PFSK-1 (cell line): ENCODE data around the gene LTBP3.

Experiments
- POLR2AphosphoS5 ChIP-seq: IDR thresholded peaks from 2 replicates; pipeline ENCODE4 v1.6.1; 2012; ENCODE audit warnings: low read depth, mild to moderate bottlenecking, control low read depth, low read length, moderate library complexity
- SIN3A ChIP-seq: IDR thresholded peaks from 2 replicates; pipeline ENCODE4 v1.6.1; 2012; ENCODE audit warnings: mild to moderate bottlenecking, low read length, moderate library complexity, borderline replicate concordance; ENCODE audit not compliant: insufficient read depth
- TAF1 ChIP-seq: IDR thresholded peaks from 2 replicates; pipeline ENCODE4 v1.6.1; 2012; ENCODE audit warnings: low read length, control low read depth, borderline replicate concordance; ENCODE audit not compliant: insufficient read depth
- TF ChIP-seq, protein P1 (sequence below), 2 experiments: IDR thresholded peaks; 2 replicates each; pipeline versions ENCODE4 v1.6.1 to v1.8.0; 2011 to 2012; ENCODE audit warnings: low read depth in 2 of 2, low read length in 2 of 2, control low read depth in 1 of 2, inconsistent platforms in 1 of 2, mild to moderate bottlenecking in 1 of 2, moderate library complexity in 1 of 2; ENCODE audit not compliant: insufficient read depth in 1 of 2

GRCh38 chr11:65502555-65503367 is 55.4 kb downstream of the LTBP3 start:
- TF ChIP-seq POLR2AphosphoS5 (peak; percentile 62; the same call in 1 of the 2 replicates), SIN3A (no peak), TAF1 (no peak; the same call in 1 of the 2 replicates)
- TF ChIP-seq, protein P1, sequence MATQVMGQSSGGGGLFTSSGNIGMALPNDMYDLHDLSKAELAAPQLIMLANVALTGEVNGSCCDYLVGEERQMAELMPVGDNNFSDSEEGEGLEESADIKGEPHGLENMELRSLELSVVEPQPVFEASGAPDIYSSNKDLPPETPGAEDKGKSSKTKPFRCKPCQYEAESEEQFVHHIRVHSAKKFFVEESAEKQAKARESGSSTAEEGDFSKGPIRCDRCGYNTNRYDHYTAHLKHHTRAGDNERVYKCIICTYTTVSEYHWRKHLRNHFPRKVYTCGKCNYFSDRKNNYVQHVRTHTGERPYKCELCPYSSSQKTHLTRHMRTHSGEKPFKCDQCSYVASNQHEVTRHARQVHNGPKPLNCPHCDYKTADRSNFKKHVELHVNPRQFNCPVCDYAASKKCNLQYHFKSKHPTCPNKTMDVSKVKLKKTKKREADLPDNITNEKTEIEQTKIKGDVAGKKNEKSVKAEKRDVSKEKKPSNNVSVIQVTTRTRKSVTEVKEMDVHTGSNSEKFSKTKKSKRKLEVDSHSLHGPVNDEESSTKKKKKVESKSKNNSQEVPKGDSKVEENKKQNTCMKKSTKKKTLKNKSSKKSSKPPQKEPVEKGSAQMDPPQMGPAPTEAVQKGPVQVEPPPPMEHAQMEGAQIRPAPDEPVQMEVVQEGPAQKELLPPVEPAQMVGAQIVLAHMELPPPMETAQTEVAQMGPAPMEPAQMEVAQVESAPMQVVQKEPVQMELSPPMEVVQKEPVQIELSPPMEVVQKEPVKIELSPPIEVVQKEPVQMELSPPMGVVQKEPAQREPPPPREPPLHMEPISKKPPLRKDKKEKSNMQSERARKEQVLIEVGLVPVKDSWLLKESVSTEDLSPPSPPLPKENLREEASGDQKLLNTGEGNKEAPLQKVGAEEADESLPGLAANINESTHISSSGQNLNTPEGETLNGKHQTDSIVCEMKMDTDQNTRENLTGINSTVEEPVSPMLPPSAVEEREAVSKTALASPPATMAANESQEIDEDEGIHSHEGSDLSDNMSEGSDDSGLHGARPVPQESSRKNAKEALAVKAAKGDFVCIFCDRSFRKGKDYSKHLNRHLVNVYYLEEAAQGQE (IDR thresholded peaks at IDR 0.05; ENCODE audit: insufficient read depth in 1 of 2, low read depth in 2 of 2, low read length in 2 of 2) = no peak
